ENCODE measurements around the gene CCDC175. TPM values are rescaled to one million over a fixed set of nuclear protein-coding genes. Genes with fewer than 3 reads are reported as not detected.

The CCDC175 gene
- total RNA-seq, 1 donor from 2014 or later = not detected

DNA sequence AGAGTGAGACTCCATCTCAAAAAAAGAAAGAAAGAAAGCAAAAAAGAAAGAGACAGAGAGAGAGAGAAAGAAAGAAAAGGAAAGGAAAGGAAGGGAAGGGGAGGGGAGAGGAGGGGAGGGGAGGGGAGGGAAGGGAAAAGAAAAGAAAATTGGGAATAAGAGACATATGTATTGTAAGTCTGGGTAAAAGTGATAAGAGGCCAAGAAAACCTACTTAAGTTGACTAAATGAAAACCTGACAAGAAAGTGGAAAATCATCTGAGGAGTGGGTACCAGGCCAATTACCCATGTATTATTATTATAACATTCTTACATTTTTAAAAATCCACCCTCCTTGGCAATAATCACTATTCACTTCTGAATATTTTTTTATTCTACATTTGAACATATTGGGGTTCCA lies 46.3 kb downstream of the CCDC175 start:
- H3K9me3 Mint-ChIP-seq = peaks cover 4% of the 10 kb centered on the region
- H3K4me3 Mint-ChIP-seq (ENCODE audit: low read depth) = no peak overlapping the region
- no peak overlapping the region for H3K27ac Mint-ChIP-seq
- no peak for DNase-seq (ENCODE audit: low spot score)
- H3K4me1 Mint-ChIP-seq (ENCODE audit: low read depth) = no peaks in the 10 kb centered on the region
- peaks cover 3% of the 10 kb centered on the region for H3K27me3 Mint-ChIP-seq (ENCODE audit: low read depth)
- intact Hi-C loops (cut with micrococcal nuclease) = no loop called here
- no peaks in the 10 kb centered on the region for H3K36me3 Mint-ChIP-seq (ENCODE audit: low read depth)

DNA sequence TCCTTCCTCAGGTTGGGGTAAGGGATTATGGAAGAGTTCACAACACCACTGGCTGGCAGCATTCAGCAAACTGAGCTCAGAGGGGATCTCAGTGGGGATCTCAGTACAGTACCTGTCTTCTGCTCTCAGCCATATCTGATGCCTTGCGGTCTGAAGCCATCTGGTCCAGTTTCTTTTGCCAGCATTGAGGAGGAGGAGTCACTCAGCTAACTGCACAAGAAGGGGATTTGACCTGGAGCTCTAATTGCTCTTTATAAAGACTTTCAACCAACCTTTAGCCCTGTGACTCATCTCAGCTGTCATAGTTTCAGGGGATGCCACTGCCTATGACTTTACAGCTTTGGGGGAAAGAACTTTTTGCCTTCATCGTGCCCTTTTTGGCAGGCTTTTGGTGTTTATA lies 47.4 kb downstream of the CCDC175 start:
- Mint-ChIP-seq H3K36me3 (ENCODE audit: low read depth) (no peaks in the 10 kb centered on the region), H3K4me3 (ENCODE audit: low read depth) (no peak overlapping the region)
- no peak for DNase-seq (ENCODE audit: low spot score)

DNA sequence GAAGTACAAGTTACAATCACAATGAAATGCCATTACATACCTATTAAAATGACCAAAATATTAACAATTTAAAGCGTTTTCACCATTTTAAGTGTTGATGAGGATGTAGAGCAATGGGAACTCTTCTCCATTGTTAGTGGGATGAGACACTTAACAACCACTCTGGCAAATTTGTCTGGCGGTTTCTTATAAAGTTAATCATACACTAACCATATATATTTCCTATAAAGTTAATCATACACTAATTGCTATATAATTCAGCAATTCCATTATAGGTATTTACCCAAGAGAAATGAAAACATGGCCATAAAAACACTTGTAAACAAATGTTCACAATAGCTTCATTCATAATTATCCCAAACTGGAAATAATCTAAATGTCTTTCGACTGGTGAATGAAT lies 56.4 kb downstream of the CCDC175 start:
- Mint-ChIP-seq H3K4me3 (ENCODE audit: low read depth) (no peak overlapping the region), H3K4me1 (ENCODE audit: low read depth) (no peaks in the 10 kb centered on the region), H3K36me3 (ENCODE audit: low read depth) (no peaks in the 10 kb centered on the region), H3K27me3 (ENCODE audit: low read depth) (peaks cover 3% of the 10 kb centered on the region), H3K27ac (no peak overlapping the region), H3K9me3 (no peaks in the 10 kb centered on the region)
- intact Hi-C loops (cut with micrococcal nuclease) = no loop called here
- DNase-seq (ENCODE audit: low spot score) = no peak

More for the DNA sequence above, 47.4 kb downstream of the CCDC175 start:
- H3K4me1 Mint-ChIP-seq (ENCODE audit: low read depth) = no peaks in the 10 kb centered on the region
- intact Hi-C loops (cut with micrococcal nuclease) = no loop called here
- H3K27ac Mint-ChIP-seq = no peak overlapping the region
- peaks cover 6% of the 10 kb centered on the region for H3K27me3 Mint-ChIP-seq (ENCODE audit: low read depth)
- H3K9me3 Mint-ChIP-seq = peaks cover 4% of the 10 kb centered on the region

DNA sequence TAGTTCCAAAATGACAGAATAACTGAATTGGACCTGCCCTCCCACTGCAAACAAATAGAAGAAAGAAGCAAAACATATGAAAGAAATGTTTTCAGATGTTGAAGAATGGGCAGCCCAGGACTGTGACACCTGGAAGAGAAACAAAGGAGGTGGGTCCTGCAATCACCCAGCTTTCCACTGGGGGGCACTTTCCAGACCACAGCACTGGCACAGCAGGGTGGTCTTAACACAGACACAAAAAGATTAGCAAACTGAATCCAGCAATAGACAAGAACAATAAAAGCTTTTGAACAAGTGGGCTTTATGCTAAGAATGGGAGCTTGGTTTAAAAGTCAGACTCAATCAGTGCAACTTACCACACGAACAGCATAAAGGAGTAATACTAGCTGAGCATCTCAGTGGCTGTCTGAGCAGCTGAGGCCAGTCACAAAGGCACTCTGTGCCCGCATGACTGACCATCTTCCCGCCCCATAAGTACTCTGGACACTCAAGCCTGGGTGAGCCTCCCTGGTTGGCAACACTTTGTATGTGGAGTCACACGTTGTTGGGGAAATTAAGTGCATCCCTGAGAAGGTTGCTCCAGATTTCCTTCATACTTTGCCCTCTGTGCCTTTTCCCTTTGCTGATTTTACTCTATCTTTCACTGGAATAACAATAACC lies 64.6 kb downstream of the CCDC175 start:
- H3K4me1 Mint-ChIP-seq (ENCODE audit: low read depth) = no peaks in the 10 kb centered on the region
- peaks cover 14% of the 10 kb centered on the region for H3K27me3 Mint-ChIP-seq (ENCODE audit: low read depth)
- intact Hi-C loops (cut with micrococcal nuclease) = no loop called here
- H3K4me3 Mint-ChIP-seq (ENCODE audit: low read depth) = no peak overlapping the region
- no peaks in the 10 kb centered on the region for H3K9me3 Mint-ChIP-seq
- no peaks in the 10 kb centered on the region for H3K36me3 Mint-ChIP-seq (ENCODE audit: low read depth)
- no peak for DNase-seq (ENCODE audit: low spot score)
- no peak overlapping the region for H3K27ac Mint-ChIP-seq

DNA sequence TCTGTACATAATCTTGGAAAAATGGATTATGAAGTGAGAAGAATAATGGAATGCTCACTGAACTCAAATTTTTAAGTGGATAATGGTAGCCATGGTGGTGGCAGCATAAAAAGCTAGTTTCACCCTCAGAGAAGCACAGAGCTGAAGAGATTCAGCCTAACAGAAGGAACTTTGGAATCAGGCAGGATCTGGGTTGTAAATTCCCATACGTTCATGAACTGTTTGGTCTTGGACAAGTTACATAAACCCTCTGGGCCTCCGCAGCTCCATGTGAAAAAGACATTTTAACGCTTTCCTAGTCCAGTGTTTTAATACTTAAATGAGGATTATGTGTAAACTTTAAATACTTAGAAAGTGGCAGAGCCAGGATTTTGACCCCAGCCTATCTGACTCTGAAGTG lies 65.6 kb downstream of the CCDC175 start:
- peaks cover 14% of the 10 kb centered on the region for H3K27me3 Mint-ChIP-seq (ENCODE audit: low read depth)
- no peaks in the 10 kb centered on the region for H3K9me3 Mint-ChIP-seq
- DNase-seq (ENCODE audit: low spot score) = no peak
- intact Hi-C loops (cut with micrococcal nuclease) = no loop called here
- H3K4me3 Mint-ChIP-seq (ENCODE audit: low read depth) = no peak overlapping the region
- no peaks in the 10 kb centered on the region for H3K4me1 Mint-ChIP-seq (ENCODE audit: low read depth)
- no peak overlapping the region for H3K27ac Mint-ChIP-seq
- H3K36me3 Mint-ChIP-seq (ENCODE audit: low read depth) = no peaks in the 10 kb centered on the region

DNA sequence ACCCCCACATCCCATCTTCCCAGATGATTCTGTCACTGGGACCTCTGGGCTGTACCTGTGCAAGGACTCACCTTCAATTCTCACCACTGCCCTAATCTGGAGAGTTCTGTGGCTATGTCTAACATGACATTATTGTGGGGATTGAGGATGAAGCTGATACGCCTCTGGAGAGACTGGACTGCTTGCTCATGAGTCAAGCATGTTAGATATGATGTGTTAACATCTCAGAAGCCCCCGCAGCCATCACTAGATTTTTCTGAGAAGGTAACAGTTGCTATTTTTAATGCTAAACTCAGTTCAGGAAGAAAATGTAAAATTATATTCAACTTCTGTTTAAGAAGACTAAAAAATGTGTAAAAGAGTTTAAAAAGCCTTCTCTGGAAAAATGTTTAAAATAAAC lies 66.6 kb downstream of the CCDC175 start:
- no peak overlapping the region for H3K4me3 Mint-ChIP-seq (ENCODE audit: low read depth)
- H3K9me3 Mint-ChIP-seq = no peaks in the 10 kb centered on the region
- H3K27ac Mint-ChIP-seq = no peak overlapping the region
- DNase-seq (ENCODE audit: low spot score) = no peak
- intact Hi-C loops (cut with micrococcal nuclease) = no loop called here
- peaks cover 14% of the 10 kb centered on the region for H3K27me3 Mint-ChIP-seq (ENCODE audit: low read depth)
- no peaks in the 10 kb centered on the region for H3K4me1 Mint-ChIP-seq (ENCODE audit: low read depth)
- H3K36me3 Mint-ChIP-seq (ENCODE audit: low read depth) = no peaks in the 10 kb centered on the region

DNA sequence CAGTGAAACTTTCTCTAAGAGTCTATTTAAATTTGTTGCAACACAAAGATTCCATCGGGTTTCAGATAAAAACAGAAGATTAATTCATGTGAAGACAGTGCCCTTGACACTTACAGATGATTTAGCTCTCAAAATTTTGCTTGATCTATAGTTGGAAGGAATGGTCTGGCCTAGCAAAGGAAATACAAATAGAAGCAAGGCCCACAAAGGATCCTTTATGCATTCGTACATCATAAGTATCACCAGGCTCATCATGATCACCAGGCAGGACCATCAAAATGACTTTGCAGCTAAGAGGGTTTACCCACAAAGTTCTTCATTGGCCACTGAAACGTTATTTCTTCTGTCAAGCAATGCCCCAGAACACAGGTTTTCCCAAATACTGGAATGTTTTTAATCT lies 67.5 kb downstream of the CCDC175 start:
- Mint-ChIP-seq H3K27me3 (ENCODE audit: low read depth) (peaks cover 9% of the 10 kb centered on the region), H3K27ac (no peak overlapping the region), H3K4me1 (ENCODE audit: low read depth) (peaks cover 4% of the 10 kb centered on the region), H3K36me3 (ENCODE audit: low read depth) (peaks cover 2% of the 10 kb centered on the region), H3K9me3 (no peaks in the 10 kb centered on the region), H3K4me3 (ENCODE audit: low read depth) (no peak overlapping the region)
- intact Hi-C loops (cut with micrococcal nuclease) = loop anchor here (5.0 to 10.0 kb wide), 2 partner anchors 382 to 676 kb away; no protein-coding TSS in a partner anchor
- no peak for DNase-seq (ENCODE audit: low spot score)

DNA sequence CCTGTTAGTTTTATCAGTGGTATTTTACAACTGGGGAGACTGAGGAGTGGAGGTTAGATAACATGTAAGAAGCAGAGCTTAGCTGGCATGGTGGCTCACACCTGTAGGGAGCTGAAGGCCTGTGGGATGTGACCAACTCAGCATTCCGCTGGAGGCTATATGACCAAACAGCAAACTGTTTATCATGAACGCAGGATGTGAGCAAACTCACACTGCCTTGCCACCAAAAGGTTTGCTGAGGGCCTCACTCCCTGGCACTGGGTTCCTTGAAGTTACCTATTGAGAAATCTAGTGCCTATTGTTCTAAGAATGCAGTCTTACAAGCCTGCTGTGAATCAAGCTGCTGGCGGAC lies 68.9 kb downstream of the CCDC175 start:
- Mint-ChIP-seq H3K36me3 (ENCODE audit: low read depth) (peaks cover 9% of the 10 kb centered on the region), H3K27ac (no peak overlapping the region), H3K27me3 (ENCODE audit: low read depth) (peaks cover 9% of the 10 kb centered on the region), H3K4me3 (ENCODE audit: low read depth) (no peak overlapping the region), H3K9me3 (no peaks in the 10 kb centered on the region), H3K4me1 (ENCODE audit: low read depth) (peaks cover 4% of the 10 kb centered on the region)
- intact Hi-C loops (cut with micrococcal nuclease) = loop anchor here (1.0 to 10.0 kb wide), 3 partner anchors 69 to 677 kb away; partner anchors contain the start of gene CCDC175
- DNase-seq (ENCODE audit: low spot score) = no peak

DNA sequence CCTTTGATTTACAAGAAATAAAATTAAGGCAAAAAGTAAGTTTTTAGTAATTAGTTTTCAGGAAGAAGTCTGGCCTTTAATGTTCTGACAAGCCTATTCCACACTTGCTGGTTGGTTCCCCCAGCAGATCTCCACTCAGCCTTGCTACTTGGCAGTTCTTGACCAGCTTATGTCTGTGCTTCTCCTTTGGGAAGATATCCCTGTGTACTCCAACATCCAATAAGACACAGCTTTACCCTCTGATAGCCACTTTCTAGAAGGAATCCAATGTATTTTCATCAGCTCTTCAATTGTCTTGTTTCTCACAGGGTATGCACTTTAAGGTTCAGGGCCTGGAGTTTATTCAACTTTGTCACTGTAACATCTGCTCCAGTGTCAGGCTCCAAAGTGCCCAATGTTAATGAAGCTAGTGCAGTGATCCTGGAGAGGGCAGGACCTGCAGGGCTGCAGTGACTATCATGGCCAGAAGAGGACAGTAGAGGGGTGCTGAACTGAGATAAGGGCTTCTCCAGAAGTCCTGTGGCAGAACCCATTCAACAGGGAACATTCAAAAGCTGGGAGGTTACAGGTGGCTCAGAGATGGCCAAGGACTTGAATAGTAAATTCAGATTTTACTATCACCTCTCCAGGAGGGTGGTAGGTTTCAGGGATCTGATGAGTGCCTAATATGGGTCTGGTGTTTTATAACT lies 69.4 kb downstream of the CCDC175 start:
- Mint-ChIP-seq H3K36me3 (ENCODE audit: low read depth) (peaks cover 12% of the 10 kb centered on the region), H3K9me3 (no peaks in the 10 kb centered on the region)
- intact Hi-C loops (cut with micrococcal nuclease) = loop anchor here (1.0 to 10.0 kb wide), 3 partner anchors 69 to 678 kb away; partner anchors contain the start of gene CCDC175

DNA sequence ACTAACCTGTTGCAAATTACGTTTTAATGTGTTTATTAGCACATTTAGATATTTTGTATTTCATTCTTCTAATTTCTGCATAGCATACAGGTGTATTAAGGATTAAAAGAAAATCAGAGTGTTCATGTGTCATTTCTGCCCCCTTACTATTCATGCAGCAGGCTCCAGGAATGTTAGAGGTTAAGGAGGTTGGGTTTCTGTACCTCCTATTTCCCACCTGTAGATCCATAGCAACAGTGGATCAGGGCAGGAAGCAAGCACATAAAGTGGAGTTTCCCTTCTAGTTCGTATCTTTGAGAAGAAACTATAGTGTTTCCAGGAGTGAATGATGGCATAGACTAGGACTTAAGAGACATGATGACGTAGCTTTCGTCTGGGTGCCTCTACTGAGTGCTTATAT lies 73.4 kb downstream of the CCDC175 start:
- Mint-ChIP-seq H3K27me3 (ENCODE audit: low read depth) (no peaks in the 10 kb centered on the region), H3K27ac (no peak overlapping the region), H3K36me3 (ENCODE audit: low read depth) (peaks cover 20% of the 10 kb centered on the region), H3K4me3 (ENCODE audit: low read depth) (no peak overlapping the region), H3K4me1 (ENCODE audit: low read depth) (peaks cover 4% of the 10 kb centered on the region), H3K9me3 (no peaks in the 10 kb centered on the region)
- intact Hi-C loops (cut with micrococcal nuclease) = loop anchor here (10.0 kb wide), 1 partner anchor 682 kb away; no protein-coding TSS in a partner anchor
- DNase-seq (ENCODE audit: low spot score) = no peak

More for the DNA sequence above, 69.4 kb downstream of the CCDC175 start:
- Mint-ChIP-seq H3K27me3 (ENCODE audit: low read depth) (peaks cover 9% of the 10 kb centered on the region), H3K4me3 (ENCODE audit: low read depth) (no peak overlapping the region), H3K4me1 (ENCODE audit: low read depth) (peaks cover 4% of the 10 kb centered on the region), H3K27ac (no peak overlapping the region)
- DNase-seq (ENCODE audit: low spot score) = peak; percentile 33

DNA sequence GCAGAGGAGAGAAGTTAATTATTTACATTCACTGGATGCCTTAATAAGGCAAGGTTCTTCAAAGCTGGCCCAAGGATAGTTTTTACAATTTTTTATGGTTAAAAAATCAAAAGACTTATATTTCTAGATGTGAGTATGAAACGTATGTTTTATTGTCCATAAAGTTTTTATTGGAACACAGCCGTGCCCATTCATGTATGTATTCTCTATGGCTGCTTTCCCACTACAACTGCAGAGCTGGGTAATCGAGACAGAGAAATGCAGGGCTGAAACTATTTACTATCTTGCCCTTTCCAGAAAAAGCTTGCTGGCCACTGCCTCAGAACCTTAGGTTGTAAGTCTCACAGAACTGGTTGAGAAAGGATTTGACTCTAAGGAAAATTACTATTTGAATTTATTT lies 75.9 kb downstream of the CCDC175 start:
- no peak for DNase-seq (ENCODE audit: low spot score)
- Mint-ChIP-seq H3K36me3 (ENCODE audit: low read depth) (peaks cover 32% of the 10 kb centered on the region), H3K9me3 (no peaks in the 10 kb centered on the region), H3K27me3 (ENCODE audit: low read depth) (no peaks in the 10 kb centered on the region), H3K4me1 (ENCODE audit: low read depth) (peaks cover 7% of the 10 kb centered on the region), H3K27ac (no peak overlapping the region), H3K4me3 (ENCODE audit: low read depth) (no peak overlapping the region)
- intact Hi-C loops (cut with micrococcal nuclease) = loop anchor here (10.0 kb wide), 1 partner anchor 684 kb away; no protein-coding TSS in a partner anchor

DNA sequence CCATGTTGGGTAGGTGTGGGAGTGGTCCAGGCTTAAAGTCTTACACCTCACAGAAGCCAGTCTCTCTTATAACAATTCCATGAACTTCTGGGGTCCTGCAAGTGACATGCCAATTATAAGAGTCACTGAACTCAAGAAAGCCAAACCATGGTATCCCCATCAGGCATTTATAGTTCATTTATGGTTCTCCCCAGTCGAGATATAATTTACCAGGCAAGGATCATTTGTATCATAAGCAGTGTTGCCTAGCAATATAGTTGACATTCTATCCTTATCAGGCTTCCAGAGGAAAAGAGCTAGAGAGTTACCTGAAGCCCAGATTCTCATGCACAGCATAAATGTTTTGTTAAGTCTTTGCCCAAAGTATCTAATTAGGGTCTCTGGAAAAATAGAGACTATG lies 84.2 kb downstream of the CCDC175 start:
- Mint-ChIP-seq H3K36me3 (ENCODE audit: low read depth) (peaks cover 80% of the 10 kb centered on the region), H3K27me3 (ENCODE audit: low read depth) (no peaks in the 10 kb centered on the region), H3K4me1 (ENCODE audit: low read depth) (peaks cover 26% of the 10 kb centered on the region), H3K9me3 (no peaks in the 10 kb centered on the region), H3K27ac (no peak overlapping the region), H3K4me3 (ENCODE audit: low read depth) (no peak overlapping the region)
- DNase-seq (ENCODE audit: low spot score) = no peak
- intact Hi-C loops (cut with micrococcal nuclease) = no loop called here

DNA sequence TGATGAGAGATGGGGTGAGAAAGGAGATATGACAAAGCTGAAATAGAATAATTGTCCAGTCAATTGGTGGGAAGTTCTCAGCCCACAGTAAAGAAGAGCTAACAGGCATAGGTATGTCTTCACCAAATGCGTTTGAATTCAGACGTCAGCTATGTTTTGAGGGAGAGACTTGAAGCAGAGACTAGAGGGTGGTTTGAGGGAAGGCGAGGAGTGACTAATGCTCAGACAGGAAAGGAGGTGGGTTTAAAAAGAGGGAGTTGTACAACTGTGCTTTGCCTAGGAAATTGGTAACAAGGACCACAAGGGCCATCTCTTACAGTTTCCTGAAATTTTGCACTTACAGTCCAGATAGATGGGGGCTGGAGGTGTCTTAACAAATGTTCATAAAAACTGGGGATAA lies 85.9 kb downstream of the CCDC175 start:
- Mint-ChIP-seq H3K9me3 (no peaks in the 10 kb centered on the region), H3K27ac (no peak overlapping the region), H3K36me3 (ENCODE audit: low read depth) (peaks cover 72% of the 10 kb centered on the region), H3K4me3 (ENCODE audit: low read depth) (no peak overlapping the region), H3K4me1 (ENCODE audit: low read depth) (peaks cover 25% of the 10 kb centered on the region), H3K27me3 (ENCODE audit: low read depth) (no peaks in the 10 kb centered on the region)
- intact Hi-C loops (cut with micrococcal nuclease) = no loop called here
- DNase-seq (ENCODE audit: low spot score) = no peak
